Measurements from ENCODE around the gene CDCA3.
A peak's percentile ranks its signal among the peaks of the same experiment; 100 is the strongest.

CDCA3 gene

DNA sequence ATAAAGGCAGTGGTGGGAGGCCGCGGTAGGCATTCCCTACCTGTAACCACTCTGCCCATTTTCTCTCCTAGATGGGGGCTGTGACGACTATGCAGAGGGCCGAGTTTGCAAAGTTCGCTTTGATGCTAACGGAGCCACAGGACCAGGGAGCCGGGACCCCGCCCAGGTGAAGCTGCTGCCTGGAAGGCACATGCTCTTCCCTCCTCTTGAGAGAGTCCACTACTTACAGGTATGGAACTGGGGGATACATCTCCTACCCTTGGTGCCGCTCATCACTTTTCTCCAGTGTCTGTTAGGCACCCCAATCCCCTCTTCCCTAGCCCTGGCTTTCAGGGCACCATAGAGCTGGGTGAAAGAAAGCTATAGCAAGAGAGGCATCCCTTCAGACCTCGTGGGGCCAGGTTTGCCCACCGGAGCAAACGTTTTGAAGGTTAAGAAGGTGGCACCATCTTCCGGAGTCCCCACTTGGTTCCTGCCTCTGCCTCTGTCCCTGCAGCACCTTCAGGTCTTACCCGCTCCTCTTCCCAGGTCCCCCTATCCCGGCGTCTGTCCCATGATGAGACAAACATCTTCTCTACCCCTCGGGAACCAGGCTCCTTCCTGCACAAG, 24.9 kb downstream of the CDCA3 start:
- no peak overlapping the region for H3K4me3 ChIP-seq (ENCODE audit: low read depth, low read length)
- TF ChIP-seq, protein P1, sequence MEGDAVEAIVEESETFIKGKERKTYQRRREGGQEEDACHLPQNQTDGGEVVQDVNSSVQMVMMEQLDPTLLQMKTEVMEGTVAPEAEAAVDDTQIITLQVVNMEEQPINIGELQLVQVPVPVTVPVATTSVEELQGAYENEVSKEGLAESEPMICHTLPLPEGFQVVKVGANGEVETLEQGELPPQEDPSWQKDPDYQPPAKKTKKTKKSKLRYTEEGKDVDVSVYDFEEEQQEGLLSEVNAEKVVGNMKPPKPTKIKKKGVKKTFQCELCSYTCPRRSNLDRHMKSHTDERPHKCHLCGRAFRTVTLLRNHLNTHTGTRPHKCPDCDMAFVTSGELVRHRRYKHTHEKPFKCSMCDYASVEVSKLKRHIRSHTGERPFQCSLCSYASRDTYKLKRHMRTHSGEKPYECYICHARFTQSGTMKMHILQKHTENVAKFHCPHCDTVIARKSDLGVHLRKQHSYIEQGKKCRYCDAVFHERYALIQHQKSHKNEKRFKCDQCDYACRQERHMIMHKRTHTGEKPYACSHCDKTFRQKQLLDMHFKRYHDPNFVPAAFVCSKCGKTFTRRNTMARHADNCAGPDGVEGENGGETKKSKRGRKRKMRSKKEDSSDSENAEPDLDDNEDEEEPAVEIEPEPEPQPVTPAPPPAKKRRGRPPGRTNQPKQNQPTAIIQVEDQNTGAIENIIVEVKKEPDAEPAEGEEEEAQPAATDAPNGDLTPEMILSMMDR (IDR thresholded peaks at IDR 0.05; ENCODE audit: low read depth, low read length, missing control alignments), result no peak
- no peak for DNase-seq (ENCODE audit: low read depth)

DNA sequence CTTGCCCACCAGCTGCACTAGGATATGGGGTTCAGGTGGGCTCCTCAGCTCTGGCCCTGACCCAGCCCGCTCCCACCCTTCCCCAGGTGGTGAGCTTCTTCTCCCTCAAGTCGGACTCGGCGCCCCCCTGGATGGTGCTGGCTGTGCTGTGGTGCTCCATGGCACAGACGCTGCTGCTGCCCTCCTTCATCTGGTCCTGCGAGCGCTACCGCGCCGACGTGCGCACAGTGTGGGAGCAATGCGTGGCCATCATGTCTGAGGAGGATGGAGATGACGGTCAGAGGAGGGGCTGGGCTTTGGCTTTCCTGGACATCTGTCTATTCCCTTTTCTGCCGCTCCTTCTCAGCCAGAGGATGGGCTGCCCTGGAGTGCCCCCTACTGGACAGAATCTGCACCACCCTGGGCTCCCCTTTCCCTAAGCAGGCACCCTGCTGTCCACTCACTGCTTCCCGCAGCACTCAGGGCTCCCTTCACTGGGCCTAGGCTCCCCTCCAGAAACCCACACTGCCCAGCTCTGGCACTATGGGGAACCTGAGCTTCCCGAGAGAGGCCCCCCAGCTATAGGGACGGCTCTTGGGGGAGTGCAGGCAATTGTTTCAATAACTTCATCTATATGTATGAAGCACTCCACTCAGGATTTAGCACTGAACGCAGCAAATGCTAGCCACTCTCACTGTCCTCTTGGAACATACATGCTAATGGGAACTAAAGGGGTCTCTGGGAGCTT, 25.5 kb downstream of the CDCA3 start:
- TF ChIP-seq, protein P1 (IDR thresholded peaks at IDR 0.05; ENCODE audit: low read depth, low read length, missing control alignments), result peak; percentile 96
- H3K4me3 ChIP-seq (ENCODE audit: low read depth, low read length), result no peak overlapping the region
- DNase-seq (ENCODE audit: low read depth), result peak; percentile 24

DNA sequence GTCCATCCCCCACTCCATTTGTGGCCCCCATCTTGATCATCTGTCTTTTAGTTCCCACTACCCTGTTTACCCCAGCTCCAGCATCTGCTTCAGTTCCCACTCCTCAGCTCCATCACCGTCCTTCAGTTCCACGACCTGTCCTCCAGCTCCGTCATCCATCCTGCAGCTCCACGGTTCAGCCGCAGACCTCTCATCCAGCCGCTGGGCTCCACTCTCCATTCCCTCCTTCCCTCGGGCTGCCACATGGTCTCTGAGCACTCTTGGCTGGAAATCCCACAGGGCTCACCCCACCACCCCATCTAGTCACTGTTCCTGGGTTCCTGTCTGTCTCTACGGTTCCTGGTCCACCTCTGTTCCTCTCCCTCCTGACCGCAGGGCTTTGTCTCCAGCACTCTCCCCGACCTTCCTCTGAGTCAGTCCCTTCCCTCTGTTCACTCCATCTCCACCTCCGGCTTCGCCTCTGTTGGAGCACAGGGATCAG, 26.1 kb downstream of the CDCA3 start:
- no peak overlapping the region for H3K4me3 ChIP-seq (ENCODE audit: low read depth, low read length)
- DNase-seq (ENCODE audit: low read depth), result no peak

DNA sequence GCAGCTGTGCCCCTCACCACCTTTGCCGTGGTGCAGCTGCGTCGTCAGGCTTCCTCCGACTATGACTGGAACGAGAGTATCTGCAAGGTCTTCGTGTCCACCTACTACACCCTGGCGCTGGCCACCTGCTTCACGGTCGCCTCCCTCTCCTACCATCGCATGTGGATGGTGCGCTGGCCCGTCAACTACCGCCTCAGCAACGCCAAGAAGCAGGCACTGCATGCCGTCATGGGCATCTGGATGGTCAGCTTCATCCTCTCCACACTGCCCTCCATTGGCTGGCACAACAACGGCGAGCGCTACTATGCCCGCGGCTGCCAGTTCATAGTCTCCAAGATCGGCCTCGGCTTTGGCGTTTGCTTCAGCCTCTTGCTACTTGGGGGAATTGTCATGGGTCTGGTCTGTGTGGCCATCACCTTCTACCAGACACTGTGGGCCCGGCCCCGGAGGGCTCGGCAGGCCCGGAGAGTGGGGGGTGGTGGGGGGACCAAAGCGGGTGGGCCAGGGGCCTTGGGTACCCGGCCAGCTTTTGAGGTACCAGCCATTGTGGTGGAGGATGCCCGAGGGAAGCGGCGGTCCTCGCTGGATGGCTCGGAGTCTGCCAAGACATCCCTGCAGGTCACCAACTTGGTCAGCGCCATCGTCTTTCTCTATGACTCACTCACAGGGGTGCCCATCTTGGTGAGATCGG, 26.9 kb downstream of the CDCA3 start:
- DNase-seq (ENCODE audit: low read depth), result no peak
- no peak overlapping the region for H3K4me3 ChIP-seq (ENCODE audit: low read depth, low read length)
- TF ChIP-seq, protein P1 (IDR thresholded peaks at IDR 0.05; ENCODE audit: low read depth, low read length, missing control alignments), result no peak

More for the DNA sequence above, 26.1 kb downstream of the CDCA3 start:
- TF ChIP-seq, protein P1 (IDR thresholded peaks at IDR 0.05; ENCODE audit: low read depth, low read length, missing control alignments), result no peak

DNA sequence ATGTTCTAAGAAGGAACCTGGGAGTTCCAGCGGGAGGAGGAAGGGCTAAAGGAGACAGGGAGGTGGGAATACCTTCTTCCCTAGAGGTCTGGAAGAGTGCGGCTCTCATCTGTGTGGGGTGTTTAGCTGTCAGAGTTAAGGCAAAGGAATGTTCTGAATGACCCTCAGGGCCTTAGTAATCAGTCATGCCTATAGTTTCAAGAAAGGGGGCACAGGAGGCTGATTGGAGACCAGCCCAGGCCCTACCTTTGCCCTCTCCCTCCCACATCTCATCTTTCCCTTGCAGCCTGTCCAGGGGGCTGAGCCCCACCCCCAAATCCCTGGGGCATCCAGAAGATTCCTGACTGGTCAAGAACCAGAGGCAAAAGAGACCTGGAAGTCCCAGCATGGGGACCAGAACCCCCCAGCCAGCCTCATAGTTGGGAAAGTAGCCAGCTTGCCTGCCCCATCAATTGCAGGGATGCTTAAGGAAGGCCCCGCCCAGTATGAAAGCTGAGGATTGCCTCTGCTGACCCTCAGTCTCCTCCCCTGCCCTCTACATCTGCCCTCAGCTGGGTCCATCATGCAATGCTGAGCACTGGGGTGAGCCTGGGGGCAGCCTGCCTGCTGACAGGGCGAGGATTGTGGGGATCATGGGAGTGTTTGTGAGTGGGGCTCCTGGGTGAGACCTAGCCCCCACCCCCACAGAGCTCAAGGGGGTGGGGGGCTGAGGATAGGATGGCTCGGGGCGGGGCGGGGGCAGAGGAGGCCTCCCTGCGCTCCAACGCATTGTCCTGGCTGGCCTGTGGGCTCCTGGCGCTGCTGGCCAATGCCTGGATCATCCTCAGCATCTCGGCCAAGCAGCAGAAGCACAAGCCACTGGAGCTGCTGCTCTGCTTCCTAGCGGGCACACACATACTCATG, 27.7 kb downstream of the CDCA3 start:
- no peak for DNase-seq (ENCODE audit: low read depth)
- no peak overlapping the region for H3K4me3 ChIP-seq (ENCODE audit: low read depth, low read length)
- TF ChIP-seq, protein P1 (IDR thresholded peaks at IDR 0.05; ENCODE audit: low read depth, low read length, missing control alignments), result no peak

DNA sequence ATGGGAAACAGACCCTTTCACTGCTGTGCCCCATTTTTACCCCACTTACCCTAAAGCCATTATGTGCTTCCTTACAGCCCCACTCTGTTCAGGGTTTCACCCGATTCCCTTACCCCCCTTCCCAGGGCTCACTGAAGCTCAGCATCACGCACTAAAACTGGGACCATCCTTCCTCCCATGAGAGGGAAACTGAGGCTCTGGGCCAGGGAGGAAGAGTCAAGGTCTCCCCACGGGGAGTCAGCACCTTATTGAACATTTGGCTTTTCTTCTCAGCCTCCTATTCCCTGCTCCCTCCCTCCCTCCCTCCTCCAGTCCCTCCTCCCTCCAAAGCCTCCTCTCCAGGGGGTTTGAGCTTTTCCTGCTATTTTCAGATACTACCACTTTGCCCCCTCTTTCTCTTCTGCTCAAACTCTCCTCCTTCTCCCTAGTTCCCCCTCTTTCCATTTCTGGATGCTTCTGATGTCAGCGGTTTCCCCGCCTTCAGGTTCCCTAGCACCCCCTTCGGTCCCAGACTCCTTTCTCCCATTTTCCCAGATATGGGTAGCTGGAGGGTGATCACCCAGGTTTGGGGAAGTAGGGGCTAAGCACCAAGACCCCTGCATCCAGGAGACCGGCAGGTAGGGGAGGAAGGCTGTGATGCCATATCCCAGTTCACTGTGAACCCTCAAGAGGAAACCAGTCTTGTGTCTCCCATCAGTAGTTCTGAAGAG, 28.5 kb downstream of the CDCA3 start:
- DNase-seq (ENCODE audit: low read depth), result no peak
- no peak overlapping the region for H3K4me3 ChIP-seq (ENCODE audit: low read depth, low read length)
- TF ChIP-seq, protein P1 (IDR thresholded peaks at IDR 0.05; ENCODE audit: low read depth, low read length, missing control alignments), result no peak

Measured in GM12864 (cell line).